ENCODE results near the gene PIERCE2. TPM values are rescaled to one million over a fixed set of nuclear protein-coding genes. Genes with fewer than 3 reads are reported as not detected.
A peak's percentile ranks its signal among the peaks of the same experiment; 100 is the strongest.

Gene PIERCE2, protein sequence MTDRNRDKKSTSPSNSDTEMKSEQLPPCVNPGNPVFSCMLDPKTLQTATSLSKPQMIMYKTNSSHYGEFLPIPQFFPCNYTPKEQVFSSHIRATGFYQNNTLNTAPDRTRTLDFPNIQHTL
- total RNA-seq, result 1 to 10 TPM; 1.6 to 4.3 (median 2.6) TPM

DNA sequence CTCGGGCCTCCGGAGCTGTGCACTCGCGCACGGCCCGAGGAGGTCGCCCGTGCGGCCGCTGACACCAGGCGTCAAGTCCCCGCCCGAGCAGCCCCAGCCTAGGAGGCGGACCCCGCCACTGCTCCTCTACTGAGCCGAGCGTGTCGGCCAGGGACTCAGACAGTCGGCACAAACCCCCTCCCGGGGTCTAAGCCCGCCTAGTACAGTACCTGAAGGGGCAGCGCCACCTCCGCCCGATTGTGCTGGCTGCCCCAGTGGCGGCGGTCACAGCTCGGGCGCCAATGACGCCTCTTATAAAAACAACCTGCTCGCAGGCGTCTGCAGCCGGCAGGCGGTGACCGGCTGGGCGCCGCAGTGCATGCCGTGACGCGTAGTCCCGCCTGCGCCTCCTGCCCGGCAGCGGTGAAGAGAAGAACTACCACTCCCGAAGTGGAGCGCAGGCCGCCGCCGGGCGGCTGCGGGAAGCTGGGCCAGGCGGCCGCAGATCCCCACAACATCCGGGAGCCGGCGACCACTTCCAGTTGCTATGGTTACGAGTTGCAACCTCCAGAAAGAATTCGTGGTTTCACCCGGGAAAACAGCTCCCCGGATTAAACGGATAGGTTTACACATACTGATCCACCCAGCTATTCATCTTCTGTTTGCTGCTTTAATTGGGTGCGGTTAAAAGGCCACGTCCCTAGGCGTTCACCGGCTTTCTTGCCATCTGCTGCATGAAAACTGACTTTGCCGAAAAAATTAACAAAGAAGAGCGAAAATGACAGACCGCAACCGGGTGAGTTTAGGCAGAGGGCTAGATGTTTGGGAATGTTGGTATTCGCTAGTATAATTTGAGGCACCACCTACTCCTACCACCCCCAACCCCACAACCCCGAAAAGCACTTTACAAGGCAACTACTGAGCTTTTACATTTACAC is at the start of gene PIERCE2, which contains the start of gene CCPG1:
Gene PIERCE2 (plus strand): TSS at position 484 of the 917 bp plus-strand sequence. CDS start 274 bp downstream, at position 758.
Gene CCPG1 (minus strand): TSS at position 348 of the 917 bp plus-strand sequence. CDS start 18,935 bp downstream, outside the sequence.
- Histone ChIP-seq H3K4me1 (no peaks in the 10 kb centered on the region), H3K27ac (peak within 1 kb of the TSS; percentile 91 to 95), H3K9me3 (no peaks in the 10 kb centered on the region), H3K36me3 (no peaks in the 10 kb centered on the region), H3K27me3 (no peaks in the 10 kb centered on the region), H3K4me3 (peak within 1 kb of the TSS; percentile 55 to 84 (median 83))
- intact Hi-C loops (cut with DNase I; ENCODE audit: low total_unique reads), result no loop called here
- peak; percentile 44 to 74 (median 50) for TF ChIP-seq POLR2AphosphoS5 (IDR thresholded peaks at IDR 0.05)
- TF ChIP-seq, protein P1, sequence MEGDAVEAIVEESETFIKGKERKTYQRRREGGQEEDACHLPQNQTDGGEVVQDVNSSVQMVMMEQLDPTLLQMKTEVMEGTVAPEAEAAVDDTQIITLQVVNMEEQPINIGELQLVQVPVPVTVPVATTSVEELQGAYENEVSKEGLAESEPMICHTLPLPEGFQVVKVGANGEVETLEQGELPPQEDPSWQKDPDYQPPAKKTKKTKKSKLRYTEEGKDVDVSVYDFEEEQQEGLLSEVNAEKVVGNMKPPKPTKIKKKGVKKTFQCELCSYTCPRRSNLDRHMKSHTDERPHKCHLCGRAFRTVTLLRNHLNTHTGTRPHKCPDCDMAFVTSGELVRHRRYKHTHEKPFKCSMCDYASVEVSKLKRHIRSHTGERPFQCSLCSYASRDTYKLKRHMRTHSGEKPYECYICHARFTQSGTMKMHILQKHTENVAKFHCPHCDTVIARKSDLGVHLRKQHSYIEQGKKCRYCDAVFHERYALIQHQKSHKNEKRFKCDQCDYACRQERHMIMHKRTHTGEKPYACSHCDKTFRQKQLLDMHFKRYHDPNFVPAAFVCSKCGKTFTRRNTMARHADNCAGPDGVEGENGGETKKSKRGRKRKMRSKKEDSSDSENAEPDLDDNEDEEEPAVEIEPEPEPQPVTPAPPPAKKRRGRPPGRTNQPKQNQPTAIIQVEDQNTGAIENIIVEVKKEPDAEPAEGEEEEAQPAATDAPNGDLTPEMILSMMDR (IDR thresholded peaks at IDR 0.05), result peak; percentile 90 to 96 (median 93)
- TF ChIP-seq POLR2A (IDR thresholded peaks at IDR 0.05), result peak; percentile 51
- peak; percentile 83 to 88 for DNase-seq (ENCODE audit: low spot score in 2 of 2)

DNA sequence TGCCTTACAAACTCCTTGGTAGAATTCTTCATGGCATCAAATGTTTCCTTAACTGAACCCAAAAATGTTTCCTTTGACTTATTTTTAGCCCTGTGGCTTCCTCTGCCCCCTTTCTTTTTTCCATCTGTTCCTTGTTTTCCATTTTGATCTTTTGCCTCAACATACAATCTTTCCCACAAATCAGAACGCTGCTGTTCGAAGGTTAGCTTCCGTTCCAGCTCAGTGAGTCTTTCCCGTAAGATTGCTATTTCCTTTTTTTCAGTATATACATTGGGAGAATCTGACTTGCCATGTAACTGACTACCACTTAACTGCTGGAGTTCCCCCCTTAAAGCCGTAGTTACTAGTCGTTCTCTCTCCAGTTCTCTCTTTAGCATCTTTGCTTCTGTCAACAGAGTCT is 48.0 kb upstream of the PIERCE2 start:
- TF ChIP-seq POLR2A (IDR thresholded peaks at IDR 0.05), result no peak
- TF ChIP-seq, protein P1 (IDR thresholded peaks at IDR 0.05), result no peak
- no peak for TF ChIP-seq POLR2AphosphoS5 (IDR thresholded peaks at IDR 0.05)
- H3K27ac ChIP-seq, result no peak overlapping the region
- intact Hi-C loops (cut with DNase I; ENCODE audit: low total_unique reads), result no loop called here
- DNase-seq (ENCODE audit: low spot score in 2 of 2), result no peak
- no peak overlapping the region for H3K4me3 ChIP-seq
- peaks cover 3% of the 10 kb centered on the region for H3K36me3 ChIP-seq
- H3K9me3 ChIP-seq, result no peaks in the 10 kb centered on the region
- H3K27me3 ChIP-seq, result no peaks in the 10 kb centered on the region
- no peaks in the 10 kb centered on the region for H3K4me1 ChIP-seq

- Histone ChIP-seq H3K9me3 (no peaks in the 10 kb centered on the region), H3K4me1 (no peaks in the 10 kb centered on the region), H3K27me3 (no peaks in the 10 kb centered on the region), H3K4me3 (no peak overlapping the region), H3K27ac (no peak overlapping the region), H3K36me3 (peaks cover 3% of the 10 kb centered on the region)
- TF ChIP-seq POLR2A (IDR thresholded peaks at IDR 0.05) (no peak), POLR2AphosphoS5 (IDR thresholded peaks at IDR 0.05) (no peak)
- TF ChIP-seq, protein P1 (IDR thresholded peaks at IDR 0.05), result no peak
- intact Hi-C loops (cut with DNase I; ENCODE audit: low total_unique reads), result no loop called here
- DNase-seq (ENCODE audit: low spot score in 2 of 2), result no peak
Observed at GRCh38 chr15:55361048-55361447, 47.2 kb upstream of the PIERCE2 start.

- DNase-seq (ENCODE audit: low spot score in 2 of 2), result no peak
- H3K27me3 ChIP-seq, result no peaks in the 10 kb centered on the region
- peaks cover 3% of the 10 kb centered on the region for H3K36me3 ChIP-seq
- H3K9me3 ChIP-seq, result no peaks in the 10 kb centered on the region
- no peaks in the 10 kb centered on the region for H3K4me1 ChIP-seq
- H3K27ac ChIP-seq, result no peak overlapping the region
- TF ChIP-seq, protein P1 (IDR thresholded peaks at IDR 0.05), result no peak
- TF ChIP-seq POLR2AphosphoS5 (IDR thresholded peaks at IDR 0.05), result no peak
- TF ChIP-seq POLR2A (IDR thresholded peaks at IDR 0.05), result no peak
- intact Hi-C loops (cut with DNase I; ENCODE audit: low total_unique reads), result no loop called here
- no peak overlapping the region for H3K4me3 ChIP-seq
Observed at GRCh38 chr15:55362641-55363040, 45.7 kb upstream of the PIERCE2 start.

DNA sequence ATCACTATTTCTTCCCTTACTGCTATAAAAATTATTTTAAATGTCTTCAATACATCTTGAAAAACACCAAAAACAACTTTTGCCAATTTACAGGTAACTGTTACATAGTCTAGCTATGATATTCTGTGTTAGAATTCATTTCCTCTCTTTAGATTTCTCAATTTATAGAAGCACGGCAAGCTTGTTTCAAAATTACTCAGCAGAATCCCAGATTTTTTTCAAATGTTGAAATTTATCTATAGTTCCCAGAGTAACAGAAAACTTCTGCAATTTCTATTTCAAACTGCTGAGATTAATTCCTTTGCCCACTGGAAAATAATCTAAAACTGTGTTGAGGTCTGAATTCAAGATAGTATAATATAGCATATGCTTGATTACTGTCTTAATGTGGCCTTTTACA is 41.3 kb upstream of the PIERCE2 start:
- Histone ChIP-seq H3K4me1 (no peaks in the 10 kb centered on the region), H3K27me3 (no peaks in the 10 kb centered on the region), H3K9me3 (no peaks in the 10 kb centered on the region), H3K4me3 (no peak overlapping the region), H3K27ac (no peak overlapping the region), H3K36me3 (peaks cover 3% of the 10 kb centered on the region)
- TF ChIP-seq POLR2A (IDR thresholded peaks at IDR 0.05) (no peak), POLR2AphosphoS5 (IDR thresholded peaks at IDR 0.05) (no peak)
- TF ChIP-seq, protein P1 (IDR thresholded peaks at IDR 0.05), result no peak
- DNase-seq (ENCODE audit: low spot score in 2 of 2), result no peak
- intact Hi-C loops (cut with DNase I; ENCODE audit: low total_unique reads), result no loop called here

All from breast epithelium (tissue), 4 donors.